WERI-Rb-1 (cell line): ENCODE results near the gene BAIAP2L2.

Experiments
- DNase-seq: peaks from one replicate; pipeline ENCODE4 v3.0.0-alpha.2; 2020
- H3K27ac ChIP-seq: fragments of 250-450 bp; sonication (Bioruptor Pico); 2 replicates; pipeline ENCODE4 v1.5.1; 2020; ENCODE audit warnings: mild to moderate bottlenecking, moderate library complexity
- H3K27me3 ChIP-seq: fragments of 250-450 bp; sonication (Bioruptor Pico); 2 replicates; pipeline ENCODE4 v1.5.1; 2021; ENCODE audit warnings: mild to moderate bottlenecking, low read depth, moderate library complexity; ENCODE audit not compliant: insufficient read depth, severe bottlenecking
- H3K36me3 ChIP-seq: fragments of 250-450 bp; sonication (Bioruptor Pico); 2 replicates; pipeline ENCODE4 v1.5.1; 2020; ENCODE audit warnings: mild to moderate bottlenecking, moderate library complexity
- H3K4me3 ChIP-seq: 2 replicates; pipeline ENCODE4 v1.5.1; 2011; ENCODE audit warnings: low read depth, mild to moderate bottlenecking, control low read depth, low read length
- H3K9me3 ChIP-seq: fragments of 250-450 bp; sonication (Bioruptor Pico); 2 replicates; pipeline ENCODE4 v1.5.1; 2021; ENCODE audit warnings: mild to moderate bottlenecking, moderate library complexity; ENCODE audit not compliant: severe bottlenecking
- TF ChIP-seq, protein P1 (sequence below): IDR thresholded peaks from 2 replicates; pipeline ENCODE4 v1.5.1; 2011; ENCODE audit warnings: low read depth, mild to moderate bottlenecking, control low read depth, inconsistent platforms, low read length

The BAIAP2L2 gene

DNA sequence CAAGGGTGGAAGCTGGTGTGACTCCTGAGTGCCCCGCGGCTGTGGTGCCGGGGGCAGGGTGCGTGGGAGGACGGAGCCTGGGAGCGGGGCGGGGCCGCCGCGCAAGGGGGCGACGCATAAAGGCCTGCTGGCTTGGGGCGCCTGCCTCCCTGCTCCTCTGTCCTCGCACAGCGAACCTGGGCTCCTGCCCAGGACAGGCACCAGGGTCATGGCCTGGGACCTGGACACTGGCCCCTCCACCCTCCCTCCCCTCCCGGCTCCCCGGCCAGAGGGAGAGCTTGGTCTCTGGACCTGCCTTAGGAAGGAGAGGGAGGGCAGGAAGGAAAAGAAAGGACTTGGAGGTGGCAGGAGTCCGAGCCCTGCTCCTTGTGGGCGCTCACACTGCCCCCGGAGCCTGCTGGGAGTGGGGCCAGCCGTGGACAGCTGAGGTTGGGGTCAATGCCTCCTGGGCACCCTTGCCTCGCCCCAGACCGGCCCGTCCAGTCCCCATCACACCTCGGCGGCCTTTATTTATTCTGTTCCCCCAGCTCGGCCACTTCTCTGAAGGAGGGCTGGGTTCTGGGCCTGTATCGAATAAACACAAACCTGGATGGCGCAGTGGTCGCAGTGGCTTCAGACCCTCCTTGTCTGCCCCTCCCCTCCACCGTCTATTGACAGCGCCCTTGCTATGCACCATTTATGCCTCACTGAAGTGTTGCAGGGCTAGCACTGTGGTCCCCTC is 35.2 kb downstream of the BAIAP2L2 start:
- no peak for DNase-seq
- H3K4me3 ChIP-seq: no peak overlapping the region
- peaks cover 27% of the 10 kb centered on the region for H3K36me3 ChIP-seq
- H3K27me3 ChIP-seq: no peaks in the 10 kb centered on the region
- H3K9me3 ChIP-seq: no peaks in the 10 kb centered on the region
- peak overlapping the region; percentile 42; the same call in 1 of the 2 replicates for H3K27ac ChIP-seq
- TF ChIP-seq, protein P1, sequence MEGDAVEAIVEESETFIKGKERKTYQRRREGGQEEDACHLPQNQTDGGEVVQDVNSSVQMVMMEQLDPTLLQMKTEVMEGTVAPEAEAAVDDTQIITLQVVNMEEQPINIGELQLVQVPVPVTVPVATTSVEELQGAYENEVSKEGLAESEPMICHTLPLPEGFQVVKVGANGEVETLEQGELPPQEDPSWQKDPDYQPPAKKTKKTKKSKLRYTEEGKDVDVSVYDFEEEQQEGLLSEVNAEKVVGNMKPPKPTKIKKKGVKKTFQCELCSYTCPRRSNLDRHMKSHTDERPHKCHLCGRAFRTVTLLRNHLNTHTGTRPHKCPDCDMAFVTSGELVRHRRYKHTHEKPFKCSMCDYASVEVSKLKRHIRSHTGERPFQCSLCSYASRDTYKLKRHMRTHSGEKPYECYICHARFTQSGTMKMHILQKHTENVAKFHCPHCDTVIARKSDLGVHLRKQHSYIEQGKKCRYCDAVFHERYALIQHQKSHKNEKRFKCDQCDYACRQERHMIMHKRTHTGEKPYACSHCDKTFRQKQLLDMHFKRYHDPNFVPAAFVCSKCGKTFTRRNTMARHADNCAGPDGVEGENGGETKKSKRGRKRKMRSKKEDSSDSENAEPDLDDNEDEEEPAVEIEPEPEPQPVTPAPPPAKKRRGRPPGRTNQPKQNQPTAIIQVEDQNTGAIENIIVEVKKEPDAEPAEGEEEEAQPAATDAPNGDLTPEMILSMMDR: no peak

DNA sequence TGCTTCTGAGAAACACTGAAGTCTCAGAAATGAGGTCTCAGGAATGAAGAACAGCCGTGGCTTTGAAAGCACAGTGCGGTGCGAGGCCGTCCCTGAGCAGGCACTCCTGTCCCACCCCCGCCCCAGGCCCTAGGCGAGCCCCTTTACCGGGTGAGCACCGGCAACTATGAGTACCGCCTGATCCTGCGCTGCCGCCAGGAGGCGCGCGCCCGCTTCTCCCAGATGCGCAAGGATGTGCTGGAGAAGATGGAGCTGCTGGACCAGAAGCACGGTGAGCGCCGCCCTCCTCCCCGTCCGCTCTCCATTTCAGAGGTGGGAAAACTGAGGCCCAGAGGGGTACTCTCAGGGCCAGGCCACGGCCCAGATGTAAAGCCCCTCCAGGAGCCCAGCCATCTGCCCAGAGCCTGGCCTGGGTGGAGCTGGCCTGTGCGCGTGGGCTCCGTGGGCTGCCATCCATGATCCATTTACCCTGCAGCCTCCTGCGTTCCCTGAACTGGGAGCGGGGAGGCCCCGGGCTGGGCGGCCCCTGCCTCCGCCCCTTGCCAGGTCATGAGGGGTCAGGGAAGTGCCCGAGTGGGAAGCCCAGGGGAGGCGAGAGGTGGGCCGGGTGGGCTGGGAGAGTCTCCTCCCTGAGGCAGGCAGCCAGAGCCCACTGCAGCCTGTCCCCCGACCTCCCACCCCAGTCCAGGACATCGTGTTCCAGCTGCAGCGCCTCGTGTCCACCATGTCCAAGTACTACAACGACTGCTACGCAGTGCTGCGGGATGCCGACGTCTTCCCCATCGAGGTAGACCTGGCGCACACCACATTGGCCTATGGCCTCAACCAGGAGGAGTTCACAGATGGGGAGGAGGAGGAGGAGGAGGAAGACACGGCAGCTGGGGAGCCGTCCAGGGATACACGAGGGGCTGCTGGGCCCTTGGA is 36.0 kb downstream of the BAIAP2L2 start:
- Histone ChIP-seq H3K27me3 (no peaks in the 10 kb centered on the region), H3K4me3 (no peak overlapping the region), H3K9me3 (no peaks in the 10 kb centered on the region), H3K36me3 (peaks cover 27% of the 10 kb centered on the region), H3K27ac (no peak overlapping the region)
- DNase-seq: peak; percentile 8
- TF ChIP-seq, protein P1: no peak

DNA sequence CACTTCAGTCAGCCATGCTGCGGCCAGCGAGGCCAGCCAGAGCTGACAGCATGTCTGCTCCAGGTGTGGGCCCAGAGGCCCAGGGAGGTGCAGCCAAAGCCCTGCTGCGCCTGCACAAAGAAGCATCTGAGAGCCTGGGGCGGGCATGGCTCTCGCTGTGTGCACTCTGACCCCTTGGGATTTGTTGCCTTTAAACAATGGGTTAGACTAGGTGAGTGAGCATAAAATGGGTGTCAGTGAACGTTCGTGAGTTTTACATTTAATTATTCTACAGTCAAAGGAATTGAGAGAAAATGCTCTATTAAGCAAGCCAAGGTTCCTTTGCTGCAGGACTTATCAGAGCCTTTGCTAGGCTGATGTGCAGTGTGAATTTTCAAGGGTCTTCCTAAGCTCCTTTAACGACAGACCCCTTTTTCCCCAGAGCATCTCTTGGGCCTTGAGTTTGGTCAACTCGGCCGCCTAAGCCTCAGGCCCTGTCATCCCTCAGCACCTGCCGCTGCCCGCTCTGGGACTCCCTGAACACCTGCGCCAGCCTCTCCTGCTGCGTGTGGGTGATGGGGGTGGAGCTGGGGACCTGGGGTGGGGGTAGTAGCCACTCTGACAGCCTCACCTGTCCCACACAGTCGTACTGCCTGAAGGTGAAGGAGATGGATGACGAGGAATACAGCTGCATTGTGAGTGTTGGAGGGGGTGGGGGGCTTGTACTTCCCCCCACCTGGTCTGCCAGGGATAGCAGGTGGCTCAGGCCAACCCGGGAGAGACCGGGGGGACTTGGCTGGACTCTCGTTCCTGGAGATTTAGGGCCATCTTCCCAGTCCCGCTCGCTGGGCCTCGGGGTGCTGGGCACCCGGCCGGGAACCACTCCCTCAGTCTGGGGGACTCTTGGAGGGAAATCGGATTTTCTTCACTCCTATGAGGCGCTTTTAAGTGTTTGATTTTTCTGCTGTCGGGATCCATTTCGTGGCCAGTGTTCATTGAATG is 37.0 kb downstream of the BAIAP2L2 start:
- Histone ChIP-seq H3K4me3 (no peak overlapping the region), H3K9me3 (no peaks in the 10 kb centered on the region), H3K27ac (no peak overlapping the region), H3K36me3 (peaks cover 32% of the 10 kb centered on the region), H3K27me3 (no peaks in the 10 kb centered on the region)
- TF ChIP-seq, protein P1: no peak
- DNase-seq: no peak

DNA sequence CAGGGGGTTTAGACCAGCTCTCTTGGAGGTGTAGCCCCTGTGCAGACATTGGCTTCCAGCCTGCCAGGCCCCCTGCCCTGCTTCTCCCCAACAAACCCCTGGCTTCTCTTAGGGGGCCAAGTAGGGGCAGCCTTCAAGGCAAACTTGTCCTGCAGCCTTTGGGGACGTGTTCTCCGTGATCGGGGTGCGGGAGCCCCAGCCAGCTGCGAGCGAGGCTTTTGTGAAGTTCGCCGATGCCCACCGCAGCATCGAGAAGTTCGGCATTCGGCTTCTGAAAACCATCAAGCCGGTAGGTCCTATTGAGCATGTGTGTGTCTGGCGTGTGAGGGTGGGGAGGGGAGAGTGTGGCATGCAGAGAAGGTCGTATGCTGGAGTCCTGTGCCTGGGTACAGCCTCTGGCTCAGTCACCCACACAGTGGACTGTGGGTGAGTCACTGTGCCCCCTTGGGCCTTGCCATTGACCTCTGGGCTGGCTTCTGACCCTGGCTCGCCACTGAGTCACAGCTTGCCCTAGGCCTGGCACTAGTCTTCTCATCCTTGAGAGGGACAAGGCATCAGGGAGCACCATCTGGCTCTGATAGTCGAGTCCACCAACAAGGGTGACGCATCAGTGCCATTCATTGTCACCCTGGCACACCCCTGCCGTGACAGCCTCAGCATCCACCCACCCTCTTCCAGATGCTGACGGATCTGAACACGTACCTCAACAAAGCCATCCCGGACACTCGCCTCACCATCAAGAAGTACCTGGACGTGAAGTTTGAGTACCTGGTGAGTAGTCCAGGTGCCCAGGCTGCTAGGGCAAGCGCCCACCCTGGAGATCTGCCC is 37.9 kb downstream of the BAIAP2L2 start:
- TF ChIP-seq, protein P1: no peak

More for the DNA sequence above, 37.9 kb downstream of the BAIAP2L2 start:
- H3K27me3 ChIP-seq: no peaks in the 10 kb centered on the region
- DNase-seq: no peak
- no peak overlapping the region for H3K27ac ChIP-seq
- no peak overlapping the region for H3K4me3 ChIP-seq
- peaks cover 35% of the 10 kb centered on the region for H3K36me3 ChIP-seq
- no peaks in the 10 kb centered on the region for H3K9me3 ChIP-seq
